ENCODE data around the gene SERPINH1. TPM values are rescaled to one million over a fixed set of nuclear protein-coding genes. Genes with fewer than 3 reads are reported as not detected.

Gene SERPINH1
- total RNA-seq, 4 donors from 2014 or later = 56.9 to 111 (median 95.5) TPM

GRCh38 chr11:75538150-75538942 is 23.7 kb upstream of the SERPINH1 start:
- Histone ChIP-seq H3K9me3 (no peaks in the 10 kb centered on the region), H3K36me3 (no peaks in the 10 kb centered on the region), H3K4me1 (peaks cover 7% of the 10 kb centered on the region), H3K27me3 (no peaks in the 10 kb centered on the region), H3K27ac (no peak overlapping the region), H3K4me3 (no peak overlapping the region)
- WGBS = 83% methylated on average over 11 of the region's 11 CpGs
- TF ChIP-seq CTCF (IDR thresholded peaks at IDR 0.05) = no peak
- DNase-seq (ENCODE audit: low spot score in 2 of 2) = no peak

GRCh38 chr11:75539459-75540334 is 22.4 kb upstream of the SERPINH1 start:
- DNase-seq (ENCODE audit: low spot score in 2 of 2) = no peak
- Histone ChIP-seq H3K27ac (no peak overlapping the region), H3K4me1 (no peaks in the 10 kb centered on the region), H3K36me3 (no peaks in the 10 kb centered on the region), H3K4me3 (no peak overlapping the region), H3K27me3 (no peaks in the 10 kb centered on the region), H3K9me3 (no peaks in the 10 kb centered on the region)
- 72% methylated on average over 9 of the region's 9 CpGs for WGBS
- TF ChIP-seq CTCF (IDR thresholded peaks at IDR 0.05) (no peak), POLR2AphosphoS5 (IDR thresholded peaks at IDR 0.05) (no peak), POLR2A (IDR thresholded peaks at IDR 0.05) (no peak), EP300 (IDR thresholded peaks at IDR 0.05) (no peak)

GRCh38 chr11:75541193-75542087 is 20.6 kb upstream of the SERPINH1 start:
- H3K27ac ChIP-seq = no peak overlapping the region
- H3K36me3 ChIP-seq = no peaks in the 10 kb centered on the region
- no peak for DNase-seq (ENCODE audit: low spot score in 2 of 2)
- H3K4me1 ChIP-seq = no peaks in the 10 kb centered on the region
- H3K27me3 ChIP-seq = no peaks in the 10 kb centered on the region
- TF ChIP-seq POLR2A (IDR thresholded peaks at IDR 0.05) (no peak), POLR2AphosphoS5 (IDR thresholded peaks at IDR 0.05) (no peak), CTCF (IDR thresholded peaks at IDR 0.05) (no peak), EP300 (IDR thresholded peaks at IDR 0.05) (no peak)
- no peaks in the 10 kb centered on the region for H3K9me3 ChIP-seq
- 89% methylated on average over 4 of the region's 4 CpGs for WGBS
- no peak overlapping the region for H3K4me3 ChIP-seq

GRCh38 chr11:75542088-75542438 is 20.0 kb upstream of the SERPINH1 start:
- WGBS = 80% methylated on average over 1 of the region's 1 CpG
- Histone ChIP-seq H3K27ac (no peak overlapping the region), H3K4me3 (no peak overlapping the region), H3K4me1 (no peaks in the 10 kb centered on the region), H3K27me3 (no peaks in the 10 kb centered on the region), H3K36me3 (no peaks in the 10 kb centered on the region), H3K9me3 (no peaks in the 10 kb centered on the region)
- no peak for DNase-seq (ENCODE audit: low spot score in 2 of 2)
- no peak for TF ChIP-seq POLR2AphosphoS5 (IDR thresholded peaks at IDR 0.05)
- no peak for TF ChIP-seq POLR2A (IDR thresholded peaks at IDR 0.05)
- no peak for TF ChIP-seq CTCF (IDR thresholded peaks at IDR 0.05)
- no peak for TF ChIP-seq EP300 (IDR thresholded peaks at IDR 0.05)
